HEK293 (cell line): ENCODE results near the gene PDZD2.

Source experiments
- CTCF ChIP-seq: fragments of 450-650 bp; formaldehyde crosslinking; IDR thresholded peaks from 2 replicates; pipeline ENCODE4 v1.5.1; 2016; ENCODE audit warnings: missing biosample characterization, missing genetic modification characterization
- KLF10 ChIP-seq: fragments of 450-650 bp; IDR thresholded peaks from 2 replicates; pipeline ENCODE4 v1.5.1; 2018; ENCODE audit warnings: missing biosample characterization, mild to moderate bottlenecking, missing genetic modification characterization
- MYNN ChIP-seq: fragments of 450-650 bp; formaldehyde crosslinking; IDR thresholded peaks from 2 replicates; pipeline ENCODE4 v1.5.1; 2016; ENCODE audit warnings: missing biosample characterization, missing genetic modification characterization, borderline replicate concordance
- ZFP3 ChIP-seq: fragments of 450-650 bp; formaldehyde crosslinking; IDR thresholded peaks from 2 replicates; pipeline ENCODE4 v1.5.1; 2016; ENCODE audit warnings: low read depth, missing biosample characterization, missing genetic modification characterization
- ZNF274 ChIP-seq, 2 experiments: fragments of 200-500 bp in 1 of 2; fragments of 450-650 bp in 1 of 2; sonication (Bioruptor generic) in 1 of 2; formaldehyde crosslinking in 1 of 2; IDR thresholded peaks; 2 replicates each; pipeline versions ENCODE4 v1.5.1 to v1.6.1; 2014 to 2016; ENCODE audit warnings: borderline replicate concordance in 1 of 2, inconsistent platforms in 1 of 2, low read length in 1 of 2, missing biosample characterization in 1 of 2, missing genetic modification characterization in 1 of 2
- ZNF768 ChIP-seq: fragments of 450-650 bp; formaldehyde crosslinking; IDR thresholded peaks from 2 replicates; pipeline ENCODE4 v1.5.1; 2018; ENCODE audit warnings: missing biosample characterization, mild to moderate bottlenecking, missing genetic modification characterization
- TF ChIP-seq, protein P1 (sequence below): fragments of 450-650 bp; formaldehyde crosslinking; IDR thresholded peaks from 2 replicates; pipeline ENCODE4 v1.5.1; 2016; ENCODE audit warnings: missing biosample characterization, missing genetic modification characterization
- TF ChIP-seq, protein P2 (sequence below): fragments of 450-650 bp; formaldehyde crosslinking; IDR thresholded peaks from 2 replicates; pipeline ENCODE4 v1.5.1; 2016; ENCODE audit warnings: missing biosample characterization, missing genetic modification characterization
- TF ChIP-seq, protein P3 (sequence below): fragments of 450-650 bp; formaldehyde crosslinking; conservative IDR thresholded peaks from 2 replicates; pipeline ENCODE4 v1.5.1; 2016; ENCODE audit warnings: low read depth, missing biosample characterization, missing genetic modification characterization

- no peak for TF ChIP-seq ZFP3
- no peak for TF ChIP-seq CTCF (tag by site-specific recombination)
- TF ChIP-seq ZNF768 (tag by site-specific recombination), result no peak
- TF ChIP-seq, protein P1, sequence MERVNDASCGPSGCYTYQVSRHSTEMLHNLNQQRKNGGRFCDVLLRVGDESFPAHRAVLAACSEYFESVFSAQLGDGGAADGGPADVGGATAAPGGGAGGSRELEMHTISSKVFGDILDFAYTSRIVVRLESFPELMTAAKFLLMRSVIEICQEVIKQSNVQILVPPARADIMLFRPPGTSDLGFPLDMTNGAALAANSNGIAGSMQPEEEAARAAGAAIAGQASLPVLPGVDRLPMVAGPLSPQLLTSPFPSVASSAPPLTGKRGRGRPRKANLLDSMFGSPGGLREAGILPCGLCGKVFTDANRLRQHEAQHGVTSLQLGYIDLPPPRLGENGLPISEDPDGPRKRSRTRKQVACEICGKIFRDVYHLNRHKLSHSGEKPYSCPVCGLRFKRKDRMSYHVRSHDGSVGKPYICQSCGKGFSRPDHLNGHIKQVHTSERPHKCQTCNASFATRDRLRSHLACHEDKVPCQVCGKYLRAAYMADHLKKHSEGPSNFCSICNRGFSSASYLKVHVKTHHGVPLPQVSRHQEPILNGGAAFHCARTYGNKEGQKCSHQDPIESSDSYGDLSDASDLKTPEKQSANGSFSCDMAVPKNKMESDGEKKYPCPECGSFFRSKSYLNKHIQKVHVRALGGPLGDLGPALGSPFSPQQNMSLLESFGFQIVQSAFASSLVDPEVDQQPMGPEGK (tag by site-specific recombination), result no peak
- TF ChIP-seq, protein P2, sequence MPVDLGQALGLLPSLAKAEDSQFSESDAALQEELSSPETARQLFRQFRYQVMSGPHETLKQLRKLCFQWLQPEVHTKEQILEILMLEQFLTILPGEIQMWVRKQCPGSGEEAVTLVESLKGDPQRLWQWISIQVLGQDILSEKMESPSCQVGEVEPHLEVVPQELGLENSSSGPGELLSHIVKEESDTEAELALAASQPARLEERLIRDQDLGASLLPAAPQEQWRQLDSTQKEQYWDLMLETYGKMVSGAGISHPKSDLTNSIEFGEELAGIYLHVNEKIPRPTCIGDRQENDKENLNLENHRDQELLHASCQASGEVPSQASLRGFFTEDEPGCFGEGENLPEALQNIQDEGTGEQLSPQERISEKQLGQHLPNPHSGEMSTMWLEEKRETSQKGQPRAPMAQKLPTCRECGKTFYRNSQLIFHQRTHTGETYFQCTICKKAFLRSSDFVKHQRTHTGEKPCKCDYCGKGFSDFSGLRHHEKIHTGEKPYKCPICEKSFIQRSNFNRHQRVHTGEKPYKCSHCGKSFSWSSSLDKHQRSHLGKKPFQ (tag by site-specific recombination), result no peak
- no peak for TF ChIP-seq MYNN (tag by site-specific recombination)
- TF ChIP-seq, protein P3, sequence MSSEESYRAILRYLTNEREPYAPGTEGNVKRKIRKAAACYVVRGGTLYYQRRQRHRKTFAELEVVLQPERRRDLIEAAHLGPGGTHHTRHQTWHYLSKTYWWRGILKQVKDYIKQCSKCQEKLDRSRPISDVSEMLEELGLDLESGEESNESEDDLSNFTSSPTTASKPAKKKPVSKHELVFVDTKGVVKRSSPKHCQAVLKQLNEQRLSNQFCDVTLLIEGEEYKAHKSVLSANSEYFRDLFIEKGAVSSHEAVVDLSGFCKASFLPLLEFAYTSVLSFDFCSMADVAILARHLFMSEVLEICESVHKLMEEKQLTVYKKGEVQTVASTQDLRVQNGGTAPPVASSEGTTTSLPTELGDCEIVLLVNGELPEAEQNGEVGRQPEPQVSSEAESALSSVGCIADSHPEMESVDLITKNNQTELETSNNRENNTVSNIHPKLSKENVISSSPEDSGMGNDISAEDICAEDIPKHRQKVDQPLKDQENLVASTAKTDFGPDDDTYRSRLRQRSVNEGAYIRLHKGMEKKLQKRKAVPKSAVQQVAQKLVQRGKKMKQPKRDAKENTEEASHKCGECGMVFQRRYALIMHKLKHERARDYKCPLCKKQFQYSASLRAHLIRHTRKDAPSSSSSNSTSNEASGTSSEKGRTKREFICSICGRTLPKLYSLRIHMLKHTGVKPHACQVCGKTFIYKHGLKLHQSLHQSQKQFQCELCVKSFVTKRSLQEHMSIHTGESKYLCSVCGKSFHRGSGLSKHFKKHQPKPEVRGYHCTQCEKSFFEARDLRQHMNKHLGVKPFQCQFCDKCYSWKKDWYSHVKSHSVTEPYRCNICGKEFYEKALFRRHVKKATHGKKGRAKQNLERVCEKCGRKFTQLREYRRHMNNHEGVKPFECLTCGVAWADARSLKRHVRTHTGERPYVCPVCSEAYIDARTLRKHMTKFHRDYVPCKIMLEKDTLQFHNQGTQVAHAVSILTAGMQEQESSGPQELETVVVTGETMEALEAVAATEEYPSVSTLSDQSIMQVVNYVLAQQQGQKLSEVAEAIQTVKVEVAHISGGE, result no peak
- TF ChIP-seq KLF10 (tag by site-specific recombination), result no peak
- no peak for TF ChIP-seq ZNF274 (IDR thresholded peaks at IDR 0.05; ENCODE audit: low read length)
- TF ChIP-seq ZNF274 (tag by site-specific recombination; IDR thresholded peaks at IDR 0.05; ENCODE audit: borderline replicate concordance), result no peak
Measured at GRCh38 chr5:31632460-31632859, 6.5 kb upstream of the PDZD2 start.
